Right lobe of liver (tissue), 6 donors: ENCODE results near the gene ENTPD1. TPM values are rescaled to one million over a fixed set of nuclear protein-coding genes. Genes with fewer than 3 reads are reported as not detected.
"Not testable (repeated sequence)": the region's sequence is repeated elsewhere in the genome, so short reads cannot be mapped to it uniquely, and the experiment has no call there.

Source experiments
- ATAC-seq, 4 donors: fragments of 200-7000 bp; cut with Tn5 transposase; one replicate each; pipeline ENCODE4 v1.9.1; 2020; ENCODE audit warnings: mild to moderate bottlenecking in 4 of 4, moderate library complexity in 4 of 4
- DNase-seq, 3 donors: peaks; one replicate each; pipeline ENCODE4 v3.0.0-alpha.2; 2020
- H3K27ac ChIP-seq, 3 donors: fragments of 200-600 bp; one replicate each; pipeline ENCODE4 v1.8.0; 2022
- H3K27me3 ChIP-seq, 2 donors: fragments of 200-600 bp; one replicate each; pipeline ENCODE4 v1.8.0; 2022
- H3K36me3 ChIP-seq, 4 donors: fragments of 200-600 bp; sonication (generic) in 1 of 4; one replicate each; pipeline versions ENCODE4 v1.5.1 to v1.8.0; 2017 to 2022; ENCODE audit warnings: control low read depth in 1 of 4
- H3K4me1 ChIP-seq, 4 donors: fragments of 200-600 bp; sonication (generic) in 1 of 4; one replicate each; pipeline versions ENCODE4 v1.5.1 to v1.8.0; 2017 to 2022; ENCODE audit warnings: control low read depth in 1 of 4
- H3K4me3 ChIP-seq, 3 donors: fragments of 200-600 bp; one replicate each; pipeline ENCODE4 v1.8.0; 2022
- H3K9me3 ChIP-seq, 4 donors: fragments of 200-600 bp; sonication (generic) in 1 of 4; one replicate each; pipeline versions ENCODE4 v1.5.1 to v1.8.0; 2017 to 2022; ENCODE audit warnings: control low read depth in 1 of 4
- POLR2A ChIP-seq: fragments of 450-650 bp; IDR thresholded peaks from one replicate; pipeline ENCODE4 v1.6.1; 2017; ENCODE audit warnings: antibody characterized with exemption, mild to moderate bottlenecking
- WGBS: methylation state at CpG from one replicate; pipeline ENCODE4 v1.1.6; 2018; ENCODE audit warnings: low coverage, low lambda C conversion rate; ENCODE audit not compliant: insufficient coverage; ENCODE audit errors: missing lambda C conversion rate; 5-methylcytosine and 5-hydroxymethylcytosine counted together
- intact Hi-C, 2 donors: fragments of 100-400 bp; cut with DNase I; formaldehyde crosslinking; loops; one replicate each; pipeline versions ENCODE4 v1.11.2 to v1.14.1; 2022
- total RNA-seq, 6 experiments: library from RNA; depleted of rRNA in 2 of 6; stranded (reverse); fragments of >200 nt in 2 of 6; fragmentation: NEBNext Ultra II Directional in 3 of 6; extraction: Animal tissue kit (Norgen Biotek cat#: 25700) in 3 of 6; gene quantifications; one replicate each; pipeline versions ENCODE4 v1.1.0 to v1.2.4, GENCODE V29; 2016 to 2023
- TF ChIP-seq, protein P1 (sequence below), 4 donors: fragments of 200-600 bp in 3 of 4; fragments of 450-650 bp in 1 of 4; IDR thresholded peaks; one replicate each; pipeline versions ENCODE4 v1.5.1 to v1.8.0; 2016 to 2022; ENCODE audit warnings: antibody characterized with exemption in 4 of 4, mild to moderate bottlenecking in 2 of 4
- donor health status: DM: no; HTN: yes; CAD: no.
- donor health status: DM: no; HTN: no; CAD: no.
- donor health status: DM: no; HTN: no; CAD: no.
- donor health status: DM: no; HTN: yes; CAD: no.
- donor health status: DM: no; HTN: yes; CAD: no.

The ENTPD1 gene
- total RNA-seq, 6 experiments from 2014 or later: 1.8 to 4.7 (median 3.6) TPM

DNA sequence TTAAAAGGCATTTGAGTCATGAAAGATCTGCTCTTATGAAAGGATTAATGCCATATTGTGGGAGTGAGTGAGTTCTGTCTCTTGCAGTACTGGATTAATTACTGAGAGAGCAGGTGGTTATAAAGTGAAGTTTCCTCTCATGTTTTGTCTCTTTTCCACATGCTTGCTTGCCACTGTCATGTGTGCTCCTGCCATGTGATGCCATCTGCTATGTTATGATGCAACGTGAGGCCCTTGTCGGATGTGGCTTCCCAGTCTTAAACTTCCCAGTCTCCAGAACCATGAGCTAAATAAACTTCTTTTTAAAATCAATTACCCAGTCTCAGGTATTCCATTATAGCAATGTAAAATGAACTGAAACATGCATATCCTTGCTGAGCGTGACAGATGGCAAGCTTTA, 39.5 kb upstream of the ENTPD1 start:
- DNase-seq: no peak
- Histone ChIP-seq H3K4me1 (peaks cover 0 to 3% (median 0%) of the 10 kb centered on the region in 4 donors), H3K36me3 (no peaks in the 10 kb centered on the region), H3K27me3 (no peaks in the 10 kb centered on the region), H3K27ac (no peak overlapping the region), H3K4me3 (no peak overlapping the region), H3K9me3 (no peaks in the 10 kb centered on the region)
- ATAC-seq: peak in 1 of 4 donors; percentile 19
- intact Hi-C loops: no loop called here
- TF ChIP-seq POLR2A: no peak
- 67% methylated on average over 3 of the region's 3 CpGs for WGBS

DNA sequence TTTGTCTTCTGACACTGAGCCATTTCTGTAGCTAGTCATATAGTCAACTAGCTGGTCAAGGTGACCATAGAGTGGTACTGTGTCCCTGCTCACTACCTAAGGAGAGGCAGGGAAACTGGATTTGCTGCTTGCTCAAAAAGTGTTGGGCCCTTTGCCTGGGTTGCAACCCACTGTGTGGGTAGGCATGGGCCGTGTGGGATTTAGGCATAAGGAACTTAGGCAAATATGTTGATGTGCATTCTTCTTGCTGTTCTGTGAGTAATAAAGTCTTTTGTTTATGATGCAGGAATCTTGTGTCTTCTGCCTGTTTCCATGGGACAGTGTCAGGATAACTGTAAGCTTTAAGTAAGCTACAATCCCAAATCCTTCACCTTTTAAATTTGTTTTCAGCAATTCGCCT, 39.1 kb upstream of the ENTPD1 start:
- intact Hi-C loops: no loop called here
- no peak for TF ChIP-seq POLR2A
- TF ChIP-seq, protein P1, sequence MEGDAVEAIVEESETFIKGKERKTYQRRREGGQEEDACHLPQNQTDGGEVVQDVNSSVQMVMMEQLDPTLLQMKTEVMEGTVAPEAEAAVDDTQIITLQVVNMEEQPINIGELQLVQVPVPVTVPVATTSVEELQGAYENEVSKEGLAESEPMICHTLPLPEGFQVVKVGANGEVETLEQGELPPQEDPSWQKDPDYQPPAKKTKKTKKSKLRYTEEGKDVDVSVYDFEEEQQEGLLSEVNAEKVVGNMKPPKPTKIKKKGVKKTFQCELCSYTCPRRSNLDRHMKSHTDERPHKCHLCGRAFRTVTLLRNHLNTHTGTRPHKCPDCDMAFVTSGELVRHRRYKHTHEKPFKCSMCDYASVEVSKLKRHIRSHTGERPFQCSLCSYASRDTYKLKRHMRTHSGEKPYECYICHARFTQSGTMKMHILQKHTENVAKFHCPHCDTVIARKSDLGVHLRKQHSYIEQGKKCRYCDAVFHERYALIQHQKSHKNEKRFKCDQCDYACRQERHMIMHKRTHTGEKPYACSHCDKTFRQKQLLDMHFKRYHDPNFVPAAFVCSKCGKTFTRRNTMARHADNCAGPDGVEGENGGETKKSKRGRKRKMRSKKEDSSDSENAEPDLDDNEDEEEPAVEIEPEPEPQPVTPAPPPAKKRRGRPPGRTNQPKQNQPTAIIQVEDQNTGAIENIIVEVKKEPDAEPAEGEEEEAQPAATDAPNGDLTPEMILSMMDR (IDR thresholded peaks at IDR 0.05): no peak
- Histone ChIP-seq H3K27me3 (no peaks in the 10 kb centered on the region), H3K9me3 (no peaks in the 10 kb centered on the region), H3K4me1 (peaks cover 0 to 3% (median 0%) of the 10 kb centered on the region in 4 donors), H3K4me3 (no peak overlapping the region), H3K36me3 (no peaks in the 10 kb centered on the region), H3K27ac (no peak overlapping the region)
- ATAC-seq (no peak), DNase-seq (no peak)
- 100% methylated on average over 1 of the region's 2 CpGs for WGBS

DNA sequence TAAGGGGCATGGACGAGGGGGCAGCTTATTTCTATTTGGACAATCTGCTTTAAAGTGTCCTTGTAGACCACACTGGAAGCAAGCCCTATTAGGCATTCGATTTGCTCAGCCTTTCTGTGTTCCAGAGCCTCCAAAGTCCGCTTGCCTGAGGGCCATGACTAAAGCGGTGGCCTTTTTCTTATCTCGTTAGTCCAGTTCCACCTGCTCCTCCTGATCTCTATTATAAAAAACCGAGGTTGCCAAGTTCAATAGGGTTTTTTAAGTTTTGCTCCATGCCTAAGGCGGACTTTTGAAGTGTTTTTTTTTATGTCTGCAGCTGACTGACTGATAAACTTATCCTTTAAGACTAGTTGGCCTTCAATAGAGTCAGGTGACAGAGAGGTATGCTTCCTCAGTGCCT, 35.2 kb upstream of the ENTPD1 start:
- ATAC-seq, H3K27me3 ChIP-seq, H3K9me3 ChIP-seq, H3K4me1 ChIP-seq, intact Hi-C loops, DNase-seq, H3K4me3 ChIP-seq, H3K27ac ChIP-seq, H3K36me3 ChIP-seq: not testable (repeated sequence)
- 43% methylated on average over 3 of the region's 7 CpGs for WGBS

DNA sequence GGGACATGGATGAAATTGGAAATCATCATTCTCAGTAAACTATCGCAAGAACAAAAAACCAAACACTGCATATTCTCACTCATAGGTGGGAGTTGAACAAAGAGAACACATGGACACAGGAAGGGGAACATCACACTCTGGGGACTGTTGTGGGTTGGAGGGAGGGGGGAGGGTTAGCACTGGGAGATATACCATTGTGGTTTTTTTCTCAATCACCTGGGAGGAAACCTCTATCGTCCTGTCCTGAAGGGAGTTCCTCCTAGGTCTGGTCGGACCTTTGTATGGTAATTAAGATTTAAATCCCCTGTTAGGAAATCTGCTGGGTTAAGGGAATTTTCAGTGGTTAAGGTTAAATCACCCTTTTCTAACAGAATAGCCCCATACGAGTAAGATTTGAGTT, 33.5 kb upstream of the ENTPD1 start:
- H3K27ac ChIP-seq, ATAC-seq, DNase-seq, H3K4me1 ChIP-seq, H3K9me3 ChIP-seq, H3K4me3 ChIP-seq, intact Hi-C loops, H3K27me3 ChIP-seq, H3K36me3 ChIP-seq: not testable (repeated sequence)
- 37% methylated on average over 2 of the region's 4 CpGs for WGBS

DNA sequence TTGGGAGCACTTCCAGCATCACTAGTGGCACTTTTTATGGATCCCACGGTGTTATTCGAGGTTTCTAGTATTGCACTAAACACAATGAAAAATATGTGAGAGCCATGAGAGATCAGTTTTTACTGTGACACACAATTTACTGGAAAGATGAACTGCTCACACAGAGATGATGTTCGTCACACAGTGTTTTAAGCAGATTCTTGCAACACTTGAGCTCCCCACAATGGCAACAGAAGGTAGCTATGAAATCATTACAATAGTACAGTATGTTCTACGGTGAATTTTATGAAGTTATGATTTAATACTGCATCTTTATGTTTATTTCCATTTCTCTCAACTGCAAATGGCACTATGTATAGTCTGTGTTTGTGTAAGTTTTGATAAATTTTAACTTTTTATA, 27.4 kb upstream of the ENTPD1 start:
- Histone ChIP-seq H3K4me1 (no peaks in the 10 kb centered on the region), H3K27ac (no peak overlapping the region), H3K9me3 (no peaks in the 10 kb centered on the region), H3K4me3 (no peak overlapping the region), H3K36me3 (no peaks in the 10 kb centered on the region), H3K27me3 (no peaks in the 10 kb centered on the region)
- DNase-seq (no peak), ATAC-seq (peak in 2 of 4 donors; percentile 49 to 63)
- intact Hi-C loops: no loop called here
- WGBS: 45% methylated on average over 4 of the region's 4 CpGs
- no peak for TF ChIP-seq POLR2A
- TF ChIP-seq, protein P1 (IDR thresholded peaks at IDR 0.05): no peak

DNA sequence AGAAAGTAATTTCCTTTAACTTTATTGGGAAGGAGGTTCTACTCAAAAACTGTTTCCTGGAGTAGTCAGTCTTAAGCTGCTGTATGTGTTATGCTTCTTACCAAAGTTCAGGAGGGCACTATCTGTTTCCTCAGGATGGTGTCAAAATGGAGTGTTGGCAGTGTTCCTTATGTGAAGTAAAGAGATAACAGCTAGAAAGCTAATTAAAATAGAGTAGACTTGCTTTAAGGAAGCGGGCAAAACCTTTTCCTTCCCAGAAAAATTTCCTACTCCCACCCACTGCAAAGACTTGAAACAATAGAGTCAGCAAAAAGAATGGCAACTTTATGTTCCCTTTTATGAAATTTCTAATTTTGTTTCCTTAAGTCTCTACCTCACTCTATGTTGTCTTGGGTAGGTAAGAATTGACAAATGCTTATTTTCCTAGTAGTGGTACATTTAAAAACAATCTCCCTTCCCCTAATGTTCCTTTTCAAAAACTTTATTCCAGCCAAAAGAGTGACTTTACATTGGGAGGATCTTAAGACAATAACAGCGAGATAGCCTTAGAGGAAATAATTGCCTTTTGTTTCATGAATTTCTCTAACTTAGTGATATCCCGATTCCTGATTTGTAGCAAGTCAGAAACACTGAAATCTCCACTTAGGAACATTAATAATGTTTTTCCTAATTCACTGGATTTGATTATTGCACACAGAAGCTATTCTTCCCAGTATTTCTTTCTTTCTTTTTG, 26.5 kb upstream of the ENTPD1 start:
- intact Hi-C loops: no loop called here
- H3K27ac ChIP-seq: peak overlapping the region in 1 of 3 donors; percentile 7
- H3K9me3 ChIP-seq: no peaks in the 10 kb centered on the region
- H3K4me3 ChIP-seq: no peak overlapping the region
- H3K36me3 ChIP-seq: no peaks in the 10 kb centered on the region
- no peaks in the 10 kb centered on the region for H3K4me1 ChIP-seq
- no peak for TF ChIP-seq POLR2A
- TF ChIP-seq, protein P1 (IDR thresholded peaks at IDR 0.05): no peak
- H3K27me3 ChIP-seq: no peaks in the 10 kb centered on the region
- ATAC-seq (peak; percentile 62 to 73 (median 66)), DNase-seq (no peak)
- 45% methylated on average over 3 of the region's 3 CpGs for WGBS
